HG03139 (cell line): ENCODE results near the gene CES2.

Source experiments
- ATAC-seq: cut with Tn5 transposase; IDR thresholded peaks from one replicate; pipeline ENCODE4 v1.9.1; 2021; ENCODE audit not compliant: unreplicated experiment

Gene CES2

GRCh38 chr16:66902648-66903543, 32.4 kb upstream of the CES2 start:
- no peak for ATAC-seq

DNA sequence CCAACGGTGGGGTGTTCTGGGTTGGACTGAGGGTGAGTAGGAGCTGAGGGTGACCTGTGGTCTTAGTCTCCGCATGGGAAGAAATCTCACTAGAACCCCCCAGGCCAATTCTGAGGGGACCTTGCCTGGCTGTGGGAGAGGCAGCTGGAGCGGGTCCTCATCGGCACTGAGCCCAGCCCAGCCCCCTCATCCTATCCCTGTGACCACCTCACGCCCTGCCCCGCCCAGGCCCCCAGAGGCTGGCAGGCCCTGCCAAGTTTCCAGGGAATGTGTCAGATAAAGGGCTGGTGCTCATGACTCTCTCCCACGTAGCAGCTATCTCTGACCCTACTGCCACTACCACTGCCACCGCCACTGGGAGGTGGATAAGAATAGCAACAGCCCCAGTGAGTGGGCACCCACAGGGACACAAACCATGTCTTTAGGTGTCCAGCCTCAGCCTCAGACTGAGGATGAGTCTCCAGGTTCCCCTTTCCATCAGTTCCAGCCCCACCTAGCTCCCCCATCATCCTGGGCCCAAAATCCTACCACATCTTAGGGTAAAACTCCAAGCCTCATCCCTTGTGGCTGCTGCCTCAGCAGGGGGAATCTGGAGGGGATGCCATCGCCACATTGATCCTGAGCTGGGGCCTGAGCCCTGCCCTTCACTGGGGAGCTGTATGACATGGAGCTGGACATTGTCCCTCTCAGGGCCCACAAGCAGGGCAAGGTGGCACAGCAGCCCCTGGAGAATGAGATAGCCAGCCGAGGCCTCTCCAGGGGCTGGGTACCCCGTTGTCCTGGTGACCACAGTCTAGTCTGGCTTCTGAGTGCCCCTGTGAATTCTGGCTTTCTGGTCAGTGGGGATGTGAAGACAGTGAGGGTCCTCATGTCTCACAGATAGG, 31.5 kb upstream of the CES2 start:
- no peak for ATAC-seq

DNA sequence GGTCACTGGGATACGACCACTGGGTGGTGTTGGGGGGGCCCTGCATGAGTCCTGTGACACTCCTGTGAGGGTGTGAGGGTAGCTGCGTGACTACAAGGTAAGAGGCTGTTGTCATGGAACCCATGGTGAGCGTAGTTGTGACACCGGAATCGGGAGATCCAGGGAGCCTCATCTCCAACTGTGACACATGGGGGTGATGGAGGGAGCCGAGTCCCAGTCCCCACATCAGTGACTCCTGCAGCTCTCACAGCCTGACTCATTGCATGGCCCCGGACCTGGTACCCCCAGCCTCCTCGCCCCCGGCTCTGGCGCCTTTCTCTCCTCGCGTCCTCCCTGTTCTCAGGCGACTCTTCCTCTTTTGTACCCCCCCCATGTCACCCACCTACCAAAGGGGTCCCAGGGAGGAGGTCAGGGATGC, 30.9 kb upstream of the CES2 start:
- ATAC-seq = no peak

DNA sequence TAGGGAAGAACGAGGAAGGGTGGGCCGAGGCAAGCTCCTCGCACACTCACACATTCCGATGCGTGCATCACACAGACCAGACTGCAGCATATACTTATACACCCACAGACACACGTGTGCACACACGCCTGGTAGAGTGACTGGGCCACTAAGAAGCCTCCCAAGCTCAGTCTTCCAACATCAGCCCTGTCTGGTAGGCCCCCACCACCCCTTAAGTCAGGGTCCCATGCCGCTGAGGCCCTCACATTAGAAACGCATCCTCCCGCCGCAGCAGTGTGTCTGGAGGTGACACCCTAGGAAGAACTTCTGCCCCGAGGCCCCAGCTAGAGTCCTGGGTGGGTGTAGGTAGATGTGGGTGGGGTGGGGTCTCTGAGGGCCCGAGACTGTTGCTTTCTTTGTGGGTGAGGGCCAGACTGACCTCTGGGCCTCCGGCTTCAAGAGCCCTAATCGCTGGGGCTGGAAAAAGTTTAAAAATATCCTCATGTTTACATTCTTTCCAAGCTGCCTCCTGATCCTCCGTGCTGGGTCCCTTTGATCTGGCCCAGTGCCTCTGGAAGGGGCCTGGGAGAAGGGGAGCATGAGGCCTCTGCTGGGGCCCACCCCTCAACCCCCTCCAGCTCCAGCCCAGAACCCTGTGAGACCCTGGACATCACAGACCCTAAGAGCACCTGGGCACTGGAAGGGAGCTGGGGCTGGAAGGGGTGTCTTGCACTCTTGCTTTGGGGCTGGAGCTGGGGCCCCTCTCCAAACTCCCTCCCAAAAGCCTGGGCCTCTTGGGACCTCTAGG, 30.3 kb upstream of the CES2 start:
- ATAC-seq = no peak

DNA sequence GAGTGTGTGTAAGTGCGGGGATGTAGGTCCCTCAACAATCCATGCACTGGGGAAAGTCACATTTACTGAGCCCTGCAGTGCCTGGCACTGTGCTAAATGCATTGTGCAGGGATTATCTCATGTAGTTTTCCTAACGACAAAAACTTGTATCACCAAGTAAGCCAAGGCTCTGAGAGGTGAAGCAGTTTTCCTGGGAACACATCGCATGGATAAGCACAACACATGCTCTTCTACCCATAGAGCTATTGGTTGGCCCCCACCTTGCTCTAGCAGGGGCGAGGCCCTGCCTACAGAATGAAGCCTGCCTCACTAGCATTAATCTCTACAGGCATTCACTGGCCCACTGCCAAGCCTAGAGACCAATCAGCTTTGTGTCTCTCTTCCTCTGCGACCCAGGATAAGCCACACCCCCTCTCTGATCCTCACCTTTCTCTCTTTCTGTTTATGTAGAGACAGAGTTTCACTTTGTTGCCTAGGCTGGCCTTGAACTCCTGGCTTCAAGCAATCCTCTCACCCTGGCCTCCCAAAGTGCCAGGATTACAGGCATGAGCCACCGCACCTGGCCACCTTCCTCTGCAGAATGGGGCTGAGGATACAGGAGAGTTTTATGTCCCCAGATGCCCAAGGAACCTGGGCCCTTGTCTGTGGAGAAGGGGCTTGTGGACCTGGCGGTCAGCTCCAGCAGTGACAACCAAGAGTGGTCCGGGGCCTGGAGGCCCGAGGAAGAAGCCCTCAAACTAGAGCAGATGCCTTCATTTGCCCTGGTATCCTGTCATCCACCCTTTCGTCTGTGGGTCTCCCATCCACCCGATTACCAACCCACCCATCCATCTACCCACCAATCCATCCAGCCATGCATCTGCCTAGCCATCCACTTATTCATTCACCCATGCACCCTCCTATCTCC, 29.4 kb upstream of the CES2 start:
- ATAC-seq = no peak

- no peak for ATAC-seq
These were observed 28.1 kb upstream of the CES2 start for GRCh38 chr16:66906916-66907836.

- no peak for ATAC-seq
These were observed 27.2 kb upstream of the CES2 start for GRCh38 chr16:66908116-66908515.

- no peak for ATAC-seq
These were observed 26.4 kb upstream of the CES2 start for GRCh38 chr16:66908762-66909559.

GRCh38 chr16:66910175-66910940, 25.0 kb upstream of the CES2 start:
- ATAC-seq = no peak

- no peak for ATAC-seq
These were observed 24.2 kb upstream of the CES2 start for GRCh38 chr16:66911112-66911511.

GRCh38 chr16:66911801-66912200, 23.5 kb upstream of the CES2 start:
- no peak for ATAC-seq

DNA sequence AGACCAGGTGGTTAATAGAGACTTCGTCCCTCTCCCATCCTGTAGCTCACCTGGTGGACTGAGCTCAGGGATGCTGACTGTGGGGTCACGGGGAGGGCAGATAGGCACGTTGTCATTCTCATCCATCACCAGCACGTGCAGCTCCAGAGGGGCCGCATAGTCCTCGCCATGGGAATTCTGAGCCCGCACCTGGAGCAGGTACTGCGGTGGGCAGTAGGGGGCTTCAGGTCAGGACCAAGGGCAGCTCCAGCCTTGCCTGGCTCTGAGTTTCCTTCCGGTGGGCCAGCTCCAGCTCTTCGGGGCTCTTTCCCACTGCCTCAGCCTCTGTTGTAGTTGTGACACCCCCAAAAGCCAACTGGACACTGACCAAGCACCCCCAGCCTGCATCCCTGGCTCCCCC, 22.2 kb upstream of the CES2 start:
- ATAC-seq = no peak

DNA sequence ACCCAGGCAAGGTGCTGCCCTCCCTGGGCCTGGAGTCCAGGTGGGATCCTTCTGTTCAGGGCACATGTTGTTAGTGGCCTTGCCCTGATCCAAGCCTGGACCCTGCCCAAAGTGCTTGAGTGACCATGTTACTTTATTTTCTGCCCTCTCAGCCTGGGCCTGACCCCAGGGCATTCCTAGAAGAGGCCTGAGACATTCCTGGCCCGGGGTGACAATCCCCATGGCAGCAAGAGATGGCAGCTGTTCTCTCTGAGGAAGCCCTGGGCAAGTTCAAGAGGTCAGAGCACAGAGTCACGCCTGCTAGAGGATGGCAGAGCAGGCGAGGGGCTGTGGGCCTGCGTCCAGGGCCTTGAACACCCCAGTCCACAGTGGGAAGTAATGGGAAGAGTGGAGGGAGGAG, 21.6 kb upstream of the CES2 start:
- ATAC-seq = no peak

- no peak for ATAC-seq
These were observed 20.8 kb upstream of the CES2 start for GRCh38 chr16:66914541-66914940.

DNA sequence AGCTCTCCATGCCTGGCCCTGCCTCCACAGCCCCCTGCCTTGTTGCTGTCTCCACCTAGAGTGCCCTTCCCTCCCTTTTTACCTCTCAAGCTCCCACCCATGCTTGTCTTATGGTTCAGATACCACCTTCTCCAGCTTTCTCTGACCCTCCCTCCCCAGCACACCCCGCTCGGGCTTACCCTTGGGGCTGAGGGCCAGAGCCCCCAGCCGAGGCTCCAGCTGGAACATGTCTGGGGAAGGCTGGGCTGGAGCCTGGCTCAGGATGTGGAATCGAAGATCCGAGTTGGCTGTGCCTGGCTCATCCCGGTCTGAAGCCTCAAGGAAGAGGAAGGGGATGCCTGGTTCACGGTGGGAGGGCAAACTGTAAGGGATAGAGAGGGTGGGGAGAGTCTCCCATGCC, 20.3 kb upstream of the CES2 start:
- no peak for ATAC-seq

GRCh38 chr16:66916518-66916917, 18.8 kb upstream of the CES2 start:
- no peak for ATAC-seq

DNA sequence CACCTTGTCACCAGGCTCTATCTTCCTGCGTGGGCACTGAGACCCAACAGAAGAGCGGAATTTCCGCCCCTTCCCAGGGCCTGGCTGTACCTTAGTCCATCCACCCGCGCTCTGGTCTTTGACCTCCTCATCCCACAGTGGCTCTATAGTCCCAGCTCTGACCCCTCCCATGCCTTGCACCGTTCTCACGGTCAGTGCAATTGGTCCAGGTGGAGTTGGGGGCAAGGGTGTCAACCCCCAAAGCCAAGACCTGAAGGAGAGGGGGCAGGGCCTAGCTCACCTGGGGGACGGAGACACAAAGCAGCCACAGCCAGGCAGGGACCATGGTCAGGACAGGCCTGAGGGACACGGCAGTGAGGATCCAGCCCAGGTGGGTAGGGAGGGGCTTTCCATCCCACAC, 17.6 kb upstream of the CES2 start:
- ATAC-seq = no peak

DNA sequence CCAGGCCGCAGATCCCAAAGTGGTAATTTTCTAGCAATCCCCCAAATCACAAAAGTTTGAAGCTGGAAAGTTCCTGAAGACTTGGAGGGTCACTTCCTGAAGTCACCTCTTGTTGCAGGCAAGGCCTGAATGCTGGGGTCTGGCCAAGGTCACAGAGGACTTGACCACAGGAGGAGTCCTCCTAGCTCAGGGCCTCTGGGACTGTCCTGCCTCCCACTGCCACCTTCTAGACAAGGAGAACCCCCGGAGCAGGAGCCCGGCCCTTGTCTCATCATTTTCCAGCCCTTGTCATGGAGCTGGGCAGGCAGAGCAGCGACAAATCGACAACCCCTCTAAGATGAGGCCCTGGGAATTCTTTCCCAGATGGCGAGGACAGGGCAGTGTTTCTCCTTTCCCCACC, 17.0 kb upstream of the CES2 start:
- no peak for ATAC-seq
